HG03460 (cell line): ENCODE data around the gene PFKFB3.

Experiments
- ATAC-seq: cut with Tn5 transposase; IDR thresholded peaks from one replicate; pipeline ENCODE4 v1.9.1; 2021; ENCODE audit not compliant: unreplicated experiment

PFKFB3 gene

GRCh38 chr10:6299743-6300105 is 97.0 kb downstream of the PFKFB3 start:
- ATAC-seq: no peak

GRCh38 chr10:6300106-6300783 is 97.5 kb downstream of the PFKFB3 start:
- peak; percentile 83 for ATAC-seq

- no peak for ATAC-seq
Measured at GRCh38 chr10:6300784-6301460, 98.2 kb downstream of the PFKFB3 start.

- no peak for ATAC-seq
Measured at GRCh38 chr10:6301488-6302075, 98.8 kb downstream of the PFKFB3 start.
